Ascending aorta (tissue), 2 donors: ENCODE measurements around the gene KDM3A. TPM values are rescaled to one million over a fixed set of nuclear protein-coding genes. Genes with fewer than 3 reads are reported as not detected.
A peak's percentile ranks its signal among the peaks of the same experiment; 100 is the strongest.

Experiments used
- DNase-seq, 2 donors: peaks; one replicate each; pipeline ENCODE4 v3.0.0-alpha.2; 2019; ENCODE audit warnings: low spot score in 2 of 2
- H3K27ac ChIP-seq, 2 donors: fragments of 200-600 bp; sonication (generic); one replicate each; pipeline ENCODE4 v1.5.1; 2016 to 2017; ENCODE audit warnings: mild to moderate bottlenecking in 1 of 2
- H3K27me3 ChIP-seq: fragments of 200-600 bp; sonication (generic); one replicate; pipeline ENCODE4 v1.5.1; 2017
- H3K36me3 ChIP-seq, 2 donors: fragments of 200-600 bp; sonication (generic); one replicate each; pipeline ENCODE4 v1.5.1; 2016
- H3K4me1 ChIP-seq, 2 donors: fragments of 200-600 bp; sonication (generic); one replicate each; pipeline ENCODE4 v1.5.1; 2016 to 2017; ENCODE audit warnings: mild to moderate bottlenecking in 1 of 2
- H3K4me3 ChIP-seq, 2 donors: fragments of 200-600 bp; sonication (generic); one replicate each; pipeline ENCODE4 v1.5.1; 2016 to 2017; ENCODE audit warnings: mild to moderate bottlenecking in 1 of 2
- H3K9me3 ChIP-seq, 2 donors: fragments of 200-600 bp; sonication (generic); one replicate each; pipeline ENCODE4 v1.5.1; 2016
- intact Hi-C: fragments of 100-400 bp; cut with DNase I; formaldehyde crosslinking; loops from one replicate; pipeline ENCODE4 v1.15.1; 2023
- total RNA-seq: library from RNA; depleted of rRNA; stranded (reverse); fragments of >200 nt; gene quantifications from one replicate; pipeline ENCODE4 v1.1.0, GENCODE V29; 2016
- TF ChIP-seq, protein P1 (sequence below), 3 experiments: fragments of 200-600 bp in 2 of 3; fragments of 450-650 bp in 1 of 3; sonication (generic) in 2 of 3; IDR thresholded peaks; one replicate each; pipeline ENCODE4 v1.5.1; 2016 to 2019; ENCODE audit warnings: antibody characterized with exemption in 3 of 3, mild to moderate bottlenecking in 1 of 3, moderate library complexity in 1 of 3

Gene KDM3A
- total RNA-seq, 1 donor from 2014 or later: 18.4 TPM

DNA sequence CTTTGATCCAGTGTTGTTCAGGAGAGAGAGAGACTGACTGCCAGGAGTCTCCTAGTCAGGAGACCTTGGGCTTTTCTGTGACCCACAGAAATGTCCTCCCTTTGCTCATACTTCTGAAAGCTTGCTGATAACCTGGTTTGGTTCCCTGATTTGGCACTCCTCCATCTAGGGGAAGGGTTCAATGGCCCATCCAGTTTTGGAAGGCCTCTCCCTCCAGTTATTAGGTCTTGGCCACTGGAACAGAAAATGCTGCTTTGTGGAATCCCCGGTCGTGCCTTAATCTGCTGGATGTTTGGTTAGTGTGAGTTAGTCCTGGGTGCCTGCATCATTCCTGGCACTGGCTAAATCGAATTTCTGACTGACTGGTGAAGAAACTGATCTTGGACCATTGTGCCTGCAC lies 35.7 kb downstream of the KDM3A start:
- intact Hi-C loops: loop anchor here (5.0 kb wide), 1 partner anchor 35 kb away; the partner anchor contains the start of gene KDM3A
- Histone ChIP-seq H3K4me1 (peaks cover 20 to 36% of the 10 kb centered on the region in 2 donors), H3K4me3 (no peak overlapping the region), H3K27me3 (no peaks in the 10 kb centered on the region), H3K36me3 (peaks cover 44 to 73% of the 10 kb centered on the region in 2 donors), H3K27ac (peak overlapping the region; percentile 63 to 64), H3K9me3 (no peaks in the 10 kb centered on the region)
- TF ChIP-seq, protein P1, sequence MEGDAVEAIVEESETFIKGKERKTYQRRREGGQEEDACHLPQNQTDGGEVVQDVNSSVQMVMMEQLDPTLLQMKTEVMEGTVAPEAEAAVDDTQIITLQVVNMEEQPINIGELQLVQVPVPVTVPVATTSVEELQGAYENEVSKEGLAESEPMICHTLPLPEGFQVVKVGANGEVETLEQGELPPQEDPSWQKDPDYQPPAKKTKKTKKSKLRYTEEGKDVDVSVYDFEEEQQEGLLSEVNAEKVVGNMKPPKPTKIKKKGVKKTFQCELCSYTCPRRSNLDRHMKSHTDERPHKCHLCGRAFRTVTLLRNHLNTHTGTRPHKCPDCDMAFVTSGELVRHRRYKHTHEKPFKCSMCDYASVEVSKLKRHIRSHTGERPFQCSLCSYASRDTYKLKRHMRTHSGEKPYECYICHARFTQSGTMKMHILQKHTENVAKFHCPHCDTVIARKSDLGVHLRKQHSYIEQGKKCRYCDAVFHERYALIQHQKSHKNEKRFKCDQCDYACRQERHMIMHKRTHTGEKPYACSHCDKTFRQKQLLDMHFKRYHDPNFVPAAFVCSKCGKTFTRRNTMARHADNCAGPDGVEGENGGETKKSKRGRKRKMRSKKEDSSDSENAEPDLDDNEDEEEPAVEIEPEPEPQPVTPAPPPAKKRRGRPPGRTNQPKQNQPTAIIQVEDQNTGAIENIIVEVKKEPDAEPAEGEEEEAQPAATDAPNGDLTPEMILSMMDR (IDR thresholded peaks at IDR 0.05): no peak
- no peak for DNase-seq

DNA sequence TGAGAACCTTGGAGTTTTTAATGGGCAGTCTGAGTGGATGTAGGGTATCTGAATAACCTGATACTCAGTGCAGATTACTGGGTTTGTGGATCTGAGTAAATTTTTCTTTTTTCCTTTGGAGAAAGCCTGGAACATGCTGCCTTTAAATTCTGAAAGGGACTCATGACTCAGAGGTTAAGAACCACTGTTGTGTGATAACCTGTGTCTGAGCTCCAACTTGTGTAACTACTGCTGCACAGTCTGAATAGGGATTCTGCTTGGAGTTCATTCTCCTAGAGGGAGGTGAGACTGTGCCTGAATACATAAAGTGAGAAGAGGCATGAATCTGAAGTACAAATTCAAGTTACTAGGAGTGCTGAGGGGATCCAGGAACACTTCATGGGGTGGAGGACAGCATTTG lies 36.2 kb downstream of the KDM3A start:
- peak overlapping the region in 1 of 2 donors; percentile 64 for H3K27ac ChIP-seq
- no peak overlapping the region for H3K4me3 ChIP-seq
- H3K4me1 ChIP-seq: peaks cover 23 to 40% of the 10 kb centered on the region in 2 donors
- no peaks in the 10 kb centered on the region for H3K9me3 ChIP-seq
- intact Hi-C loops: loop anchor here (5.0 kb wide), 1 partner anchor 35 kb away; the partner anchor contains the start of gene KDM3A
- no peaks in the 10 kb centered on the region for H3K27me3 ChIP-seq
- no peak for DNase-seq
- TF ChIP-seq, protein P1 (IDR thresholded peaks at IDR 0.05): no peak
- H3K36me3 ChIP-seq: peaks cover 44 to 73% of the 10 kb centered on the region in 2 donors

DNA sequence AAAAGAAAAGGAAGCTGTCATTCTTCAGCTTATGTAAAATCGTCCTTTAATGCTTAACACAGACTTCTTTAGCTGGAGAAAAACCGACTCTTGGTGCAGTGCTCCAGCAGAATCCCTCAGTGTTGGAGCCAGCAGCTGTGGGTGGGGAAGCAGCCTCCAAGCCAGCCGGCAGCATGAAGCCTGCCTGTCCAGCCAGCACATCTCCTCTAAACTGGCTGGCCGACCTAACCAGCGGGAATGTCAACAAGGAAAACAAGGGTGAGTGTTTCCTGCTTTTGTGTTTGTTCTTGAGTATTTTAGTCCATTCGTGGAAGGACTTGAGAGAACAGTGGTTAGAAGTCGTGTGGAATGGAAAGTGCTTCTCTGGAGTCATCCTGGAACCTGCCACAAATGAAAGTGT lies 38.9 kb downstream of the KDM3A start:
- intact Hi-C loops: loop anchor here (5.0 kb wide), 2 partner anchors 82 to 142 kb away; partner anchors contain the start of genes CHMP3 and RNF103
- Histone ChIP-seq H3K9me3 (no peaks in the 10 kb centered on the region), H3K27ac (peak overlapping the region; percentile 21 to 76), H3K4me3 (peak overlapping the region in 1 of 2 donors; percentile 22), H3K27me3 (no peaks in the 10 kb centered on the region), H3K4me1 (peaks cover 30 to 60% of the 10 kb centered on the region in 2 donors), H3K36me3 (peaks cover 38 to 74% of the 10 kb centered on the region in 2 donors)
- TF ChIP-seq, protein P1 (IDR thresholded peaks at IDR 0.05): no peak
- DNase-seq: no peak

DNA sequence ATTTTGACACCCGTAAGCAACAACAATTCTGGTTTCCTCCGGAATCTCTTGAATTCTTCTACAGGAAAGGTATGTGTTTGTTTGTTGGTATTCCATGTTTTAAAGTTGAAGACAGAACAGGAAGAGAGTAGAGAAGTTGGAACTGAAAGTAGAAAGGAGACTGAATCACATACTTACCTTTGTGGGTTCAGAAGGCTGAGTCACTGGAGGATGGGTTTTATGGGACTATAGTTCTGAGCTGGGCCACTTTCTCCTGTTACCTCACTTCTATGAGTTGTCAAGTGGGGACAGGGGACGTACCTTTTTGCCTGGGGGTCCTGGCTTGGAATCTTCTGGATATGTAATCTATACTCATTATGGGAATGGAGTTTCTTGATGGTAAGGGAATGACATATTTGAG lies 40.9 kb downstream of the KDM3A start:
- Histone ChIP-seq H3K4me1 (peaks cover 20 to 49% of the 10 kb centered on the region in 2 donors), H3K9me3 (no peaks in the 10 kb centered on the region), H3K27me3 (no peaks in the 10 kb centered on the region), H3K4me3 (no peak overlapping the region), H3K27ac (peak overlapping the region; percentile 76 to 79), H3K36me3 (peaks cover 50 to 85% of the 10 kb centered on the region in 2 donors)
- no peak for DNase-seq
- intact Hi-C loops: loop anchor here (5.0 kb wide), 2 partner anchors 80 to 140 kb away; partner anchors contain the start of genes CHMP3 and RNF103
- TF ChIP-seq, protein P1 (IDR thresholded peaks at IDR 0.05): no peak

DNA sequence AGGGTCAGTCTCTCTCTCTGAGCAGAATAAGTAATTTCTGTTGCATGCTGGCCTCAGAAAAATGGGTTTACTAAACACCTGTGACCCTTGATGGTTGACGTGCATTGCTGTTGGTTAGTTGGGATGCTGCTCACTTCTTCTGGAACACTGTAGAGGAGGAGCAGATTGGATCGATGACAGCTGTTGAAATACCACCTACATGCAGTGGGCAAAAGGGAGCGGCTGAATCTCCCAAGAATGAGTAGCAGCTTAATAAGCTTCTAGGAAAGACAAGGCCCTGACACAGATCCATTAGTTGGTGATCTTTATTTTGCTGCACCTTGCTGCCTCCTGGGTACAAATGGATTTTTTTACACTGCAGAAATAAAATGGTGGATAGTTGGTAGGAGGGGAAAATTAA lies 43.2 kb downstream of the KDM3A start:
- no peaks in the 10 kb centered on the region for H3K27me3 ChIP-seq
- intact Hi-C loops: loop anchor here (5.0 kb wide), 2 partner anchors 78 to 138 kb away; partner anchors contain the start of genes CHMP3 and RNF103
- H3K4me3 ChIP-seq: no peak overlapping the region
- DNase-seq: no peak
- peak overlapping the region; percentile 76 to 79 for H3K27ac ChIP-seq
- no peaks in the 10 kb centered on the region for H3K9me3 ChIP-seq
- peaks cover 61 to 91% of the 10 kb centered on the region in 2 donors for H3K36me3 ChIP-seq
- peaks cover 18 to 47% of the 10 kb centered on the region in 2 donors for H3K4me1 ChIP-seq
- TF ChIP-seq, protein P1 (IDR thresholded peaks at IDR 0.05): no peak
